Mucosa of rectum (tissue), 2 donors: ENCODE measurements around the gene ZSCAN25.

ENCODE experiments used
- H3K27ac ChIP-seq, 2 donors: one replicate each; pipeline ENCODE4 v1.7.0; 2013; ENCODE audit warnings: inconsistent platforms in 2 of 2, low read depth in 2 of 2, low read length in 2 of 2
- H3K27me3 ChIP-seq, 2 donors: one replicate each; pipeline ENCODE4 v1.7.0; 2013; ENCODE audit warnings: low read length in 2 of 2; ENCODE audit not compliant: control insufficient read depth in 2 of 2, insufficient read depth in 2 of 2
- H3K36me3 ChIP-seq, 2 donors: one replicate each; pipeline ENCODE4 v1.7.0; 2013; ENCODE audit warnings: low read length in 2 of 2; ENCODE audit not compliant: control insufficient read depth in 2 of 2, insufficient read depth in 2 of 2
- H3K4me1 ChIP-seq, 2 donors: one replicate each; pipeline ENCODE4 v1.7.0; 2013; ENCODE audit warnings: low read length in 2 of 2, mild to moderate bottlenecking in 1 of 2; ENCODE audit not compliant: control insufficient read depth in 2 of 2, insufficient read depth in 2 of 2
- H3K4me3 ChIP-seq, 2 donors: one replicate each; pipeline ENCODE4 v1.7.0; 2013; ENCODE audit warnings: low read length in 2 of 2
- H3K9ac ChIP-seq, 2 donors: one replicate each; pipeline ENCODE4 v1.7.0; 2013; ENCODE audit warnings: low read length in 2 of 2, low read depth in 1 of 2, mild to moderate bottlenecking in 1 of 2
- H3K9me3 ChIP-seq, 2 donors: one replicate each; pipeline ENCODE4 v1.7.0; 2013; ENCODE audit warnings: low read length in 2 of 2; ENCODE audit not compliant: control insufficient read depth in 2 of 2
- donor health status: healthy.
- donor health status: Normal muscosa, but diverticular disease.

Gene ZSCAN25

GRCh38 chr7:99615989-99616358, 772 bp upstream of the ZSCAN25 start:
- Histone ChIP-seq H3K4me3 (peak overlapping the region; percentile 96 to 98), H3K36me3 (peaks cover 19 to 23% of the 10 kb centered on the region in 2 donors), H3K9me3 (no peaks in the 10 kb centered on the region), H3K9ac (peak overlapping the region in 1 of 2 donors; percentile 96), H3K4me1 (peaks cover 7 to 8% of the 10 kb centered on the region in 2 donors), H3K27ac (peak overlapping the region in 1 of 2 donors; percentile 82), H3K27me3 (no peaks in the 10 kb centered on the region)

- Histone ChIP-seq H3K9me3 (no peaks in the 10 kb centered on the region), H3K36me3 (peaks cover 28 to 33% of the 10 kb centered on the region in 2 donors), H3K27me3 (no peaks in the 10 kb centered on the region), H3K4me1 (peaks cover 7 to 8% of the 10 kb centered on the region in 2 donors), H3K27ac (peak overlapping the region; percentile 66 to 82), H3K4me3 (peak overlapping the region; percentile 96 to 98), H3K9ac (peak overlapping the region; percentile 86 to 96)
These were observed 541 bp downstream of the ZSCAN25 start for GRCh38 chr7:99617192-99617781.

- H3K9ac ChIP-seq = no peak overlapping the region
- peaks cover 40 to 45% of the 10 kb centered on the region in 2 donors for H3K36me3 ChIP-seq
- no peaks in the 10 kb centered on the region for H3K9me3 ChIP-seq
- no peaks in the 10 kb centered on the region for H3K27me3 ChIP-seq
- H3K27ac ChIP-seq = no peak overlapping the region
- H3K4me3 ChIP-seq = no peak overlapping the region
- H3K4me1 ChIP-seq = peaks cover 7 to 8% of the 10 kb centered on the region in 2 donors
These were observed 2.0 kb downstream of the ZSCAN25 start for GRCh38 chr7:99618726-99619125.

DNA sequence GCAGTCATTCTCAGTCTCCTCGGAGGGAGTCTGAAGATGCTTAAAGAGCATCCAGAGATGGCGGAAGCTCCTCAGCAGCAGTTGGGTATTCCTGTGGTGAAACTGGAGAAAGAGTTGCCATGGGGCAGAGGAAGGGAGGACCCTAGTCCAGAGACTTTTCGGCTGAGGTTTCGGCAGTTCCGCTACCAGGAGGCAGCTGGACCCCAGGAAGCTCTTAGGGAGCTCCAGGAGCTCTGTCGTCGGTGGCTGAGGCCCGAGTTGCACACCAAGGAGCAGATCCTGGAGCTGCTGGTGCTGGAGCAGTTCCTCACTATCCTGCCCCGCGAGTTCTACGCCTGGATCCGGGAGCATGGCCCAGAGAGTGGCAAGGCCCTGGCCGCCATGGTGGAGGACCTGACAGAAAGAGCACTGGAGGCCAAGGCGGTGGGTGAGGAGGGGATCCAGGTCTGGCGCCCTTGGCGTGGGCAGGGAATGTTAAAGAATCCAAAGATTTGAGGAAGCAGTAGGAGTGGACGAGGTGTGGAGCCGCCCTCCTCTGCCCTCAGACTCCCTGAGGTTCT, 2.9 kb downstream of the ZSCAN25 start:
- H3K27ac ChIP-seq = no peak overlapping the region
- H3K9me3 ChIP-seq = no peaks in the 10 kb centered on the region
- H3K9ac ChIP-seq = no peak overlapping the region
- no peak overlapping the region for H3K4me3 ChIP-seq
- no peaks in the 10 kb centered on the region for H3K27me3 ChIP-seq
- H3K36me3 ChIP-seq = peaks cover 49 to 54% of the 10 kb centered on the region in 2 donors
- H3K4me1 ChIP-seq = peaks cover 7 to 8% of the 10 kb centered on the region in 2 donors

DNA sequence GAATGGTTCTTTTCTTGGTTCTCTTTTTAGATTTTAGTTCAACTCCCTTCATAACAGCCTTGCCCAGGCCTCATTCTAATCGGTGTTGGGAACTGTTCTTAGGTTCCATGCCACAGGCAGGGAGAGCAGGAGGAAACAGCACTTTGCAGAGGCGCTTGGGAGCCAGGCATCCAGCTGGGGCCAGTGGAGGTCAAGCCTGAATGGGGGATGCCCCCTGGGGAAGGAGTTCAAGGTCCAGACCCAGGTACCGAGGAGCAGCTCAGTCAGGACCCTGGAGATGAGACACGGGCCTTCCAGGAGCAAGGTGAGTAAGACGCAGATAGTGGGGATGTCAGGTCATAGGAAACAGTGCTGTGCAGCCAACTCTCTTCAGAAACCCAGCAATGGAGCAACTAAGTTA, 4.5 kb downstream of the ZSCAN25 start:
- Histone ChIP-seq H3K4me3 (no peak overlapping the region), H3K36me3 (peaks cover 65 to 70% of the 10 kb centered on the region in 2 donors), H3K4me1 (peaks cover 7 to 8% of the 10 kb centered on the region in 2 donors), H3K27me3 (no peaks in the 10 kb centered on the region), H3K9me3 (no peaks in the 10 kb centered on the region), H3K27ac (no peak overlapping the region), H3K9ac (no peak overlapping the region)

DNA sequence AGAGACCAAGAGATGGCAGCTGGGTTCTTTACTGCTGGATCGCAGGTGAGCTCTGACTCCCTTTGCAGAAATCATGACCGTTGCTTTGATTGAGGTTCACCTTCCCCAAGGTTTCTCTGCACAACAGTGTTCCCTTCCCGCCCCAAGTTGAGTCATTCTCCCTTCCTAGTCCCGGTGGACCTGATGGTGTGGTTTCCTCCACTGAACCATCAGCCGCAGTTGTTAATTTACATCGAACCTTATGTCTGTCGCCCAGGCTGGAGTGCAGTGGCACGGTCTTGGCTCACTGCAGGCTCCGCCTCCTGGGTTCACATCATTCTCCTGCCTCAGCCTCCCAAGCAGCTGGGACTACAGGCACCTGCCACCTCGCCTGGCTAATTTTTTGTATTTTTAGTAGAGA, 5.8 kb downstream of the ZSCAN25 start:
- peaks cover 78 to 83% of the 10 kb centered on the region in 2 donors for H3K36me3 ChIP-seq

GRCh38 chr7:99623091-99623693, 6.4 kb downstream of the ZSCAN25 start:
- Histone ChIP-seq H3K27ac (no peak overlapping the region), H3K4me3 (no peak overlapping the region), H3K4me1 (no peaks in the 10 kb centered on the region), H3K9ac (no peak overlapping the region), H3K27me3 (no peaks in the 10 kb centered on the region), H3K9me3 (no peaks in the 10 kb centered on the region), H3K36me3 (peaks cover 81 to 88% of the 10 kb centered on the region in 2 donors)

More for the DNA sequence above, 5.8 kb downstream of the ZSCAN25 start:
- no peak overlapping the region for H3K4me3 ChIP-seq
- H3K27ac ChIP-seq = no peak overlapping the region
- H3K27me3 ChIP-seq = no peaks in the 10 kb centered on the region
- peaks cover 4% of the 10 kb centered on the region in 2 donors for H3K4me1 ChIP-seq
- H3K9me3 ChIP-seq = no peaks in the 10 kb centered on the region
- H3K9ac ChIP-seq = no peak overlapping the region

DNA sequence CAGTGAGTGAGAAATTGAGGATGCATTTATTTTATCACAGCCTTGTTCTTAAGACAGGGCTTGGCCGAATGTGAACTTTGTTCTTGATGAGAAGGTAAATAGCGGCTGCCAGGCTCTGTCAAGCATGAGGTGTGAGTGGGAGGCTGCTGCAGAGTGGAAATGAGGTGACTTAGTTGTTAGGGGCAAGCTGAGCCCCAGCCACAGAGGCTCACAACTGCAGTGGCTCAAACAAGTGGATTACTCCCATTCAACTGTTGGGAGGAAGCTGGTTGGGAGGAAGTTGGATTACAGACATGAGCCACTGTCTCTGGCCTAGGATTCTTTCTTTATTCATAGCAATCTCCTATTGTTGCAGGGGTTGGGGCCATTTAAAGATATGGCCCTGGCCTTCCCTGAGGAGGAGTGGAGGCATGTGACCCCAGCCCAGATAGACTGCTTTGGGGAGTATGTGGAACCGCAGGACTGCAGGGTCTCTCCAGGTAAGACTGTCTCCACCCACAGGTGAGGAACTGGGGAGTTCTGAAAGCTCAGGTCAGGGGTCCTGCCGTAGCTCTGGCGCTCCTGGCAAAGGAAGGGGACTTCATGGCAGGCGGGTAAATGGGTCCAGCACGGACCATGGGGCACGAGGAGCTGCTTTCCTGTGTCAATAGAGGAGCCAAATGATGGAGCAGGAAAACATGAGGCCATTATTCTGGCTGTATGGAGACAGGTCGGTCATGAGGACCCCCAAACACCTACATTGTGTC, 7.1 kb downstream of the ZSCAN25 start:
- H3K9me3 ChIP-seq = no peaks in the 10 kb centered on the region
- H3K4me3 ChIP-seq = no peak overlapping the region
- no peak overlapping the region for H3K9ac ChIP-seq
- peaks cover 80 to 90% of the 10 kb centered on the region in 2 donors for H3K36me3 ChIP-seq
- H3K4me1 ChIP-seq = no peaks in the 10 kb centered on the region
- H3K27me3 ChIP-seq = no peaks in the 10 kb centered on the region
- H3K27ac ChIP-seq = peak overlapping the region in 1 of 2 donors; percentile 48

DNA sequence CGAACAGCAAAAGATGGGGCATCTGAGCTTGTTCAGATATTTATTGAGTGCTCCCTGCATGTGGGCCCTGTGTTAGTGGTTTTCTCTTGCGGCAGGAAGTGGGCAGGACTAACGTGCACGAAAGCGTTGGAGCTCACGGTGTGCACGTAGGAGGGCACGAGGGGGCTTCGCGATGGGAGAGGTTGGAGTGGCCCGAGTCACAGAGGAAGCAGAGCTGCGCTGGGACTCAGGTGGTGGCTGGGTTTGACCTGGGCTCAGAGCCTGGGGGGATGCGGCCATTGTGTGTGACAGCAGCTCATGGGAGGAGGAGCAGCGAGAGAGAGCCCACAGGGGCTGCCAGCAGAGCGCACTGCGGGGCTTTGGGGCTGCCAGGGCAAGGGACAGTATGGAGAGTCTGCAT, 7.7 kb downstream of the ZSCAN25 start:
- H3K9me3 ChIP-seq = no peaks in the 10 kb centered on the region
- H3K36me3 ChIP-seq = peaks cover 80 to 92% of the 10 kb centered on the region in 2 donors
- H3K9ac ChIP-seq = no peak overlapping the region
- H3K4me1 ChIP-seq = no peaks in the 10 kb centered on the region
- H3K27me3 ChIP-seq = no peaks in the 10 kb centered on the region
- H3K4me3 ChIP-seq = no peak overlapping the region
- peak overlapping the region in 1 of 2 donors; percentile 48 for H3K27ac ChIP-seq

GRCh38 chr7:99625321-99625720, 8.6 kb downstream of the ZSCAN25 start:
- no peak overlapping the region for H3K27ac ChIP-seq
- no peaks in the 10 kb centered on the region for H3K9me3 ChIP-seq
- H3K9ac ChIP-seq = no peak overlapping the region
- peaks cover 87 to 92% of the 10 kb centered on the region in 2 donors for H3K36me3 ChIP-seq
- H3K27me3 ChIP-seq = no peaks in the 10 kb centered on the region
- no peak overlapping the region for H3K4me3 ChIP-seq
- H3K4me1 ChIP-seq = no peaks in the 10 kb centered on the region
